GM21526 (cell line): ENCODE measurements around the gene ODAD2.
"Not testable (repeated sequence)": the region's sequence is repeated elsewhere in the genome, so short reads cannot be mapped to it uniquely, and the experiment has no call there.

Source experiments
- ATAC-seq: cut with Tn5 transposase; IDR thresholded peaks from one replicate; pipeline ENCODE4 v1.9.1; 2021; ENCODE audit warnings: moderate library complexity; ENCODE audit not compliant: unreplicated experiment, low FRiP score

The ODAD2 gene

DNA sequence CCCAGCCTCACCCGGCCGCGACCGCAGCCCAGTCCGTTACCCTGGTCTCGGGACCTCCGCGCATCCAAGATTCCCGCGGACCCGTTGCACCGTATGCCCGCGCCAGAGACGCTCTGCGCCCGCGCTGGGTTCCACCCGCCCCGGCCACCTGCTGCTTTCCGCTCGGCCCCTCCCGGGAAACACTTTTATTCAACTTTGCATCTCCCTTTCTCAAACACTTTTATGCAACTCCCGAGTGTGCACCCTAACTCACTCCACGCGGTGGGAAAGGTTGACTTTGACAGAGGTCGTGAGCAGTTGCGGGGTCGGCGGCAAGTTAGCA is at the start of gene ODAD2:
Gene ODAD2, minus strand, starts transcription at position 126 of the 322 bp plus-strand sequence. CDS start 3,937 bp downstream, outside the sequence.
- no peak for ATAC-seq

DNA sequence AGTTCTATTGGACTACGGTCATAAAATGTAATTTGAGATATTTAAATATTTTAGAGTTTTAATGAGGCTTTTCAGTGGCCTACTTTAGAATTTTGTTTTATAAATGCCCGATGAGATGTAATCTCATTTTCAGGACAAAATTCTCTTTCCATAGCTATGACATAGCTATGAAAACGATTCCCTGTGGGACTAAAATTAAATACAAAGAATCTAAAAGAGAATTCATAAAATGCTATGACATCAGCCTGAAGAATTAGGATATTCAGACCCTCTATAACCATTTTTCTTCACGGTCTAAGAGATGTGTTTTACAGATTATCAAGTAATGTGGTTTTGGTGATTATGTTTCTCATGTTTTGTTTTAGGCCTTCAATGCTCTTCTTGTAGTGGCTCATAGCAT is 48.2 kb upstream of the ODAD2 start:
- no peak for ATAC-seq

GRCh38 chr10:28046579-28046978 is 47.7 kb upstream of the ODAD2 start:
- no peak for ATAC-seq

DNA sequence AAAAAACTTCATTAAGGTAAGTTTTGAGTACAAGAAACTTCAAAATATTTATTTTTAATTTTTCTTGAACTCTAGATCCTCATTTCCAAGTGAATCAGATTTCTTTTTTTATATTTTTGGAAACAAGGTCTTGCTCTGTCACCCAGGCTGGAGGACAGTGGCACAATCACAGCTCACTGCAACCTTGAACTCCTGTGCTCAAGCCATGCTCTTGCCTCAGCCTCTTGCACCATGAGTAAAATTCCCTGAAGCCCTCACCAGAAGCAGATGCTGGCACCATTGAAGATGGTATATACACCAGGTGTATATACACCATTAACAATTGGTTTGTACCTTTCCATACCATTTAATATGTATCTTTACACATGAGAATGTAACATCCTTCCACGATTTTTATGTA is 45.1 kb upstream of the ODAD2 start:
- no peak for ATAC-seq

GRCh38 chr10:28036587-28036986 is 37.7 kb upstream of the ODAD2 start:
- ATAC-seq, result no peak

DNA sequence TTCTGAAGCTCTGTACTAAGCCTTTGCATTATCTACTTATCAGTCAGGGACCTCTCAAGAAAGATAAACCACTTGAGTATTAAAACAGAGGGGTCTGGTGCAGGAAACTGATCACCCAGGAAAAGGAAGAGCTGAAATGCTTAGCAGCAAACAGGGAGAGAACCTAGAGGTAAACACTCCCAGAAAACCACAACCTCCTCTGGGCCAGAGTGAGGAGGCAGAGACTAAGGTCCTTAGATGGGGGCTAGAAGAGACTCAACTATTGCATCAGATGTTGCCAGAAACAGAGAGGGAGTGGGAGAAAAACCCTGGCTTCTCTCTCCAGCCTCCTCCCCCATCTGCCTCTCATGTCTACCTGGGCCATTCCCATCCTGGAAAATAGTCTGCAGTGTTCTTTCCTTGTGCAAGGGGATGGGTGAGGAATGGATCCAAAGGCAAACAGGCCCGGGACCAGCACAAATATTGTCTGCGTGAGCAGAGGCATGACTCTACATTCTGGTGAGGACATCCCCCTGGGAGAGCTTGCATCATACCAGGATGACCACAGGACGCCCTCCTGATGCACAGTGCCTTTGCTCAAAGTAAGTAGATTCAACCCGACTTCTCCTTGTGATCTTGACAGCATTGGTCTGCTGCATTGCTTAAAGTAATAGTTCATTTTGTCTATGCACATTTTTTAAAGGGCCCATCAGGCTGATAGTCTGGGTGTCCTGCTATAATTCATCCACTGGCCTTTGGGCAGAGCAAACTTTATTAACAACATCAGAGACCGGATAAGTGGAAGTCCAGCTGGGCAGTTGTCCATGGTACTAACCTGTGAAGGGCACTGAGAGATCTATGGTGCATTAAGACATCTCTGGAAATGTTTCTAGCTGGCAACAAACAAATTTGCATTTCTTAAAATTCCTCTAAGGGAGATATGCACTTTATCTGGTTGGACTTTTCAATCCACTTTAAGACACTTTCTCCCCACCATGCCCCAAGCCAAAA is 22.4 kb upstream of the ODAD2 start:
- no peak for ATAC-seq

GRCh38 chr10:28020080-28020860 is 21.4 kb upstream of the ODAD2 start:
- no peak for ATAC-seq

- no peak for ATAC-seq
These were observed 15.8 kb upstream of the ODAD2 start for GRCh38 chr10:28014651-28015050.

DNA sequence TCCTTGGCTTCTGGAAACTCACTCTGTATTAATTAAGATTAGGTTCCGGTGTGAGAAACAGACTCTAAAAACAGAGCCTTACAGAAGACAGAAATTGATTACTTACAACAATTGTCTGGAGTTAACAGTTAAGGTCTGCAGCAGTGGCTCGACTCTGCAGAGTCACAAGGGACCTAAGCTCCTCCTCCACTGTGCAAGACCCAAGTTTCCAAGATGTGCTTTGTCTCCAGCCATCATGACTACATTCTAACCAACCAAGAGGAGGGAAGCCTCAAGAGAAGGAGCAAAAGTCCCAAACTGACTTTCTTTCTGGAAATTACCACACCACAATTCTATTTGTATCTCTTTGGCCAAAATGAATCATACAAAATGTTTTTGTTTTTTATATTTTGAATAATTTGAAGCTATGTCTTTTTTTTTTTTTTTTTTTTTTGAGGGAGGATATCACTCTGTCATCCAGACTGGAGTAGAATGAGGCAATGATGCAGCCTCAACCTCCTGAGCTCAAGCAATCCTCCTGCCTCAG is 14.2 kb upstream of the ODAD2 start:
- ATAC-seq, result no peak

GRCh38 chr10:28010821-28011220 is 11.9 kb upstream of the ODAD2 start:
- no peak for ATAC-seq

- no peak for ATAC-seq
These were observed 9.2 kb upstream of the ODAD2 start for GRCh38 chr10:28008054-28008453.

DNA sequence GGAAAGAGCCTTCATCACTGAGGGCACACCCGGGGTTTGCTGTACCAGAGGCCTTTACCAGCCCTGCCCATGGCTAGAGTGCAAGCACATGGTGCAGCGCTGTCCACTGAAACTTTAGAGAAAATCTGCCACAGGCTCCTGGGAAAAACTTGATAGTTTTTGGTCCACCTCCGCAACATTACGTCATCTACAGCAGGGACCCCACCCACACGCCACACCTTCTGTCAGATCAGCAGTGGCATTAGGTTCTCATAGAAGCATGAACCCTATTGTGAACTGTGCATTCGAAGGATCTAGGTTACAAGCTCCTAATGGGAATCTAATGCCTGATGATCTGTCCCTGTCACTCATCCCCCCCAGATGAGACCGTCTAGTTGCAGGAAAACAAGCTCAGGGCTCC is 2.5 kb upstream of the ODAD2 start:
- ATAC-seq, result no peak

- ATAC-seq, result no peak
These were observed 513 bp downstream of the ODAD2 start for GRCh38 chr10:27998178-27998953.

DNA sequence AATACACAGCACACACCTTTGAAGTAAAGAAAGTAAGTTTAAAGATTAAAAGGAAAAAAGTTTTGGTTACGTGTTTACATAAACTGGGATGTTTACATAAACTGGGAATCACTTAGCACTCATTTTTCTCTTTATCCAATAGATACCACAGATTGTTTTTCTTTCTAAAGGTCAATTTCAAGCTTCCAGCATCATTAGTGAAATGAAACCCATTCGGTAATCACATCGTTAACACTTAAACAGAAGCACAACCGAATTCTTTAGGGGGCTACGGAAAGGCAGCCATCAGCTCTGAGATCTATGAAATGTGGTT is 1.1 kb downstream of the ODAD2 start:
- ATAC-seq, result no peak

- ATAC-seq, result no peak
These were observed 3.6 kb downstream of the ODAD2 start for GRCh38 chr10:27995311-27995710.

DNA sequence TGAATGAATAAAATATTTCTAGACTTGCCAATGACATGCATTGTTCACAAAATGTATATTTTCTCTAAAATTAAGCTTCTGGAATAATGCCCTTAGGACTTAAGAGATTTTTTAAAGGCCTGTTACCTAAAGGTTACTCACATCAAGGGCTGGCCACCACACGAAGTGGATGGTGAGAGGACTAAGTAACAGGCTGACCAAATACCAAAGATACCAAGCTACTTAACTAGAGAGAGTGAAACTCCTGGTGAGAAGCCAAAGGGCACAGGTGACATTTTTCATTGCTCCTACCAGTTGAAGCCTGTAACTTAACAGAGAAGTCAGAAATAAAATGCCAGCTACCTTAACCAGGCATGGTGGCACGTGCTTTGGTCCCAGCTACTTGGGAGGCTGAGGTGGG is 9.5 kb downstream of the ODAD2 start:
- ATAC-seq, result not testable (repeated sequence)

DNA sequence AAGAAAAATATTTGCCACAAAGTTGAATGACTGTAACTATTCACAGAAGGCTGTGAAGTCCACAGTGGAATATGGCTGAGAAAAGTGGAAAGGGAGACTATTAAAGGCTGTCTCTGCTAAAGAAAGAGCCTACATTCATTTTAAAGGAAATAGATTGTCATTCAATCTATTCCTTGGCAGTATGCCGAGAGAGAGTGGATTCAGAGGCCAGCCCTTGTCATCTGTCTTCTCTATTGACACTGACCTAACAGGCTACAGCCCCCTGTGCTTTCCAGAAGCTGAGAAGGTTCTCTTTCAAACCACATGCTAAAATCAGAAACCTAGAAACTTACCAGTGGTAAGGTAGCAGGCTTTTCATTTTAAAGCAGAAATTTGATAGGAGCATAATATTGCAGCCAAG is 12.1 kb downstream of the ODAD2 start:
- ATAC-seq, result no peak

GRCh38 chr10:27982875-27983543 is 15.9 kb downstream of the ODAD2 start:
- no peak for ATAC-seq

DNA sequence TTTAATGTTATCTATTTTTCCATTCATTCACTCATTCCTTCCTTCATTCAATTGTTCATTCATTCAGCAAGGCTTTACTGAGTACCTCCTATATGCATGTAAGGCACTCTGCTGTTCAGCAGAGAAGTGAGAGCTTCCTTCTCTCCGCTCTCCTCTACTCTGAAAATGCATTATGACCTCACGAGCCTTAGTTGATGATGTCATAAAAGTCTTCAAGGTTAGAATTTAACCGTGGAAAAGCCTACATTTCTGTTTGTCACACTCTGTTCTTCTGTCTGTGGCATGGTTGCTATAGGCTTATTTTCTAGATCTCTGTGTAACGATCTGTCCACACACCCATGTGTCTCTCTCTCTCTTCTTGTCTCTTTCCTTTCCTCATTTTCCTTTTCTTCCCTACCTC is 17.1 kb downstream of the ODAD2 start:
- ATAC-seq, result no peak

DNA sequence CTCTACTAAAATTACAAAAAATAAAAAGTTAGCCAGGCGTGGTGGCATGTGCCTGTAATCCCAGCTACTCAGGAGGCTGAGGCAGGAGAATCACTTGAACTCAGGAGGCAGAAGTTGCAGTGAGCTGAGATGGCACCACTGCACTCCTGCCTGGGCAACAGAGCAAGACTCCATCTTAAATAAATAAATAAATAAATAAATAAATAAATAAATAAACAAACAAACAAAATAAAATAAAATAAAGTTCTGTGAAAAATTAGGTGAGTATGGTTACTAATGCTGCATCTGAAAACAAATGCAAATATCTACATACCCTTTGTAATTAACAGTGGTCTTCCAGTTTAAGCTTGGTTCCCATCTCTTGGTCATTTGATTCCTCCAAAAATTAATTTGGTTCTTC is 28.1 kb downstream of the ODAD2 start:
- not testable (repeated sequence) for ATAC-seq
